ENCODE results near the gene SLAMF6. TPM values are rescaled to one million over a fixed set of nuclear protein-coding genes. Genes with fewer than 3 reads are reported as not detected.
A peak's percentile ranks its signal among the peaks of the same experiment; 100 is the strongest.

Gene SLAMF6
- total and polyA plus RNA-seq, 3 experiments from 2014 or later = 28.3 to 201 (median 30.7) TPM

GRCh38 chr1:160460683-160461287, 62.3 kb downstream of the SLAMF6 start:
- DNase-seq = no peak
- peaks cover 0 to 3% (median under 1%) of the 10 kb centered on the region in 5 donors for H3K9me3 Mint-ChIP-seq
- ChIA-PET POLR2A (interaction anchor here (0.6 kb wide), 1 partner anchor 17 kb away, joined by 4 read pairs; no protein-coding TSS in a partner anchor), CTCF (no interaction called here)
- Histone ChIP-seq H3K27me3 (ENCODE audit: insufficient read depth, low read length, poor library complexity, severe bottlenecking) (no peaks in the 10 kb centered on the region), H3K4me3 (ENCODE audit: low read length) (no peak overlapping the region), H3K9me3 (ENCODE audit: low read length) (no peaks in the 10 kb centered on the region), H3K4me1 (ENCODE audit: insufficient read depth, low read length) (peaks cover 15% of the 10 kb centered on the region), H3K36me3 (ENCODE audit: insufficient read depth, low read length) (no peaks in the 10 kb centered on the region), H3K27ac (ENCODE audit: low read depth, low read length) (no peak overlapping the region)
- peak overlapping the region; percentile 12 to 91 (median 65) for H3K27ac Mint-ChIP-seq
- H3K4me3 Mint-ChIP-seq = peak overlapping the region in 6 of 7 donors; percentile 24 to 80 (median 77)
- H3K36me3 Mint-ChIP-seq = peaks cover 0 to 8% (median under 1%) of the 10 kb centered on the region in 3 donors
- peaks cover 0 to 2% of the 10 kb centered on the region in 2 donors for H3K27me3 Mint-ChIP-seq
- H3K4me1 Mint-ChIP-seq = peaks cover 45 to 72% (median 63%) of the 10 kb centered on the region in 3 donors

- H3K27me3 Mint-ChIP-seq = peaks cover 0 to 2% of the 10 kb centered on the region in 2 donors
- Histone ChIP-seq H3K36me3 (ENCODE audit: insufficient read depth, low read length) (no peaks in the 10 kb centered on the region), H3K4me3 (ENCODE audit: low read length) (no peak overlapping the region), H3K27me3 (ENCODE audit: insufficient read depth, low read length, poor library complexity, severe bottlenecking) (no peaks in the 10 kb centered on the region), H3K4me1 (ENCODE audit: insufficient read depth, low read length) (peaks cover 17% of the 10 kb centered on the region), H3K9me3 (ENCODE audit: low read length) (no peaks in the 10 kb centered on the region), H3K27ac (ENCODE audit: low read depth, low read length) (no peak overlapping the region)
- ChIA-PET CTCF (no interaction called here), POLR2A (interaction anchor here (0.6 kb wide), 1 partner anchor 16 kb away, joined by 4 read pairs; no protein-coding TSS in a partner anchor)
- H3K36me3 Mint-ChIP-seq = peaks cover 0 to 5% (median 0%) of the 10 kb centered on the region in 3 donors
- peak overlapping the region in 6 of 7 donors; percentile 24 to 80 (median 77) for H3K4me3 Mint-ChIP-seq
- no peak for DNase-seq
- H3K27ac Mint-ChIP-seq = peak overlapping the region; percentile 12 to 91 (median 65)
- peaks cover 49 to 74% (median 66%) of the 10 kb centered on the region in 3 donors for H3K4me1 Mint-ChIP-seq
- peaks cover 0 to 2% (median 0%) of the 10 kb centered on the region in 5 donors for H3K9me3 Mint-ChIP-seq
Measured at GRCh38 chr1:160460214-160460642, 62.8 kb downstream of the SLAMF6 start.

GRCh38 chr1:160459687-160460086, 63.4 kb downstream of the SLAMF6 start:
- Histone ChIP-seq H3K27me3 (ENCODE audit: insufficient read depth, low read length, poor library complexity, severe bottlenecking) (no peaks in the 10 kb centered on the region), H3K9me3 (ENCODE audit: low read length) (no peaks in the 10 kb centered on the region), H3K4me3 (ENCODE audit: low read length) (no peak overlapping the region), H3K36me3 (ENCODE audit: insufficient read depth, low read length) (no peaks in the 10 kb centered on the region), H3K4me1 (ENCODE audit: insufficient read depth, low read length) (peaks cover 21% of the 10 kb centered on the region), H3K27ac (ENCODE audit: low read depth, low read length) (no peak overlapping the region)
- Mint-ChIP-seq H3K4me3 (peak overlapping the region in 5 of 7 donors; percentile 24 to 80 (median 77)), H3K36me3 (peaks cover 0 to 5% (median 0%) of the 10 kb centered on the region in 3 donors), H3K27ac (peak overlapping the region in 4 of 8 donors; percentile 12 to 91 (median 52)), H3K27me3 (peaks cover 0 to 2% of the 10 kb centered on the region in 2 donors), H3K4me1 (peaks cover 51 to 80% (median 68%) of the 10 kb centered on the region in 3 donors), H3K9me3 (no peaks in the 10 kb centered on the region)
- ChIA-PET CTCF (no interaction called here), POLR2A (interaction anchor here (0.5 kb wide), 1 partner anchor 19 kb away, joined by 4 read pairs; no protein-coding TSS in a partner anchor)
- no peak for DNase-seq

- Mint-ChIP-seq H3K9me3 (no peaks in the 10 kb centered on the region), H3K27me3 (peaks cover 0 to 2% of the 10 kb centered on the region in 2 donors), H3K27ac (peak overlapping the region in 3 of 8 donors; percentile 6 to 55 (median 48)), H3K36me3 (peaks cover 0 to 5% (median 0%) of the 10 kb centered on the region in 3 donors), H3K4me1 (peaks cover 56 to 81% (median 74%) of the 10 kb centered on the region in 3 donors), H3K4me3 (no peak overlapping the region)
- POLR2A ChIA-PET = interaction anchor here (0.5 kb wide), 1 partner anchor 19 kb away, joined by 4 read pairs; no protein-coding TSS in a partner anchor
- H3K27ac ChIP-seq (ENCODE audit: low read depth, low read length) = no peak overlapping the region
- no peak for DNase-seq
- H3K36me3 ChIP-seq (ENCODE audit: insufficient read depth, low read length) = no peaks in the 10 kb centered on the region
- H3K4me1 ChIP-seq (ENCODE audit: insufficient read depth, low read length) = peaks cover 21% of the 10 kb centered on the region
- CTCF ChIA-PET = no interaction called here
- no peaks in the 10 kb centered on the region for H3K9me3 ChIP-seq (ENCODE audit: low read length)
- no peaks in the 10 kb centered on the region for H3K27me3 ChIP-seq (ENCODE audit: insufficient read depth, low read length, poor library complexity, severe bottlenecking)
- no peak overlapping the region for H3K4me3 ChIP-seq (ENCODE audit: low read length)
Measured at GRCh38 chr1:160459056-160459455, 64.0 kb downstream of the SLAMF6 start.

GRCh38 chr1:160455153-160455517, 67.9 kb downstream of the SLAMF6 start:
- ChIA-PET CTCF (interaction anchor here (0.7 to 1.4 kb wide), 2 partner anchors 10 to 20 kb away, joined by 3 to 4 read pairs; no protein-coding TSS in a partner anchor), POLR2A (no interaction called here)
- H3K4me1 Mint-ChIP-seq = peaks cover 61 to 89% (median 81%) of the 10 kb centered on the region in 3 donors
- Histone ChIP-seq H3K27me3 (ENCODE audit: insufficient read depth, low read length, poor library complexity, severe bottlenecking) (no peaks in the 10 kb centered on the region), H3K36me3 (ENCODE audit: insufficient read depth, low read length) (no peaks in the 10 kb centered on the region), H3K27ac (ENCODE audit: low read depth, low read length) (no peak overlapping the region), H3K4me3 (ENCODE audit: low read length) (no peak overlapping the region), H3K4me1 (ENCODE audit: insufficient read depth, low read length) (peaks cover 15% of the 10 kb centered on the region), H3K9me3 (ENCODE audit: low read length) (no peaks in the 10 kb centered on the region)
- DNase-seq = no peak
- peaks cover 0 to 9% (median 0%) of the 10 kb centered on the region in 3 donors for H3K36me3 Mint-ChIP-seq
- peak overlapping the region in 6 of 7 donors; percentile 6 to 81 (median 44) for H3K4me3 Mint-ChIP-seq
- H3K27me3 Mint-ChIP-seq = no peaks in the 10 kb centered on the region
- H3K9me3 Mint-ChIP-seq = no peaks in the 10 kb centered on the region
- H3K27ac Mint-ChIP-seq = peak overlapping the region in 7 of 8 donors; percentile 42 to 77 (median 51)

- peaks cover 0 to 9% (median 0%) of the 10 kb centered on the region in 3 donors for H3K36me3 Mint-ChIP-seq
- H3K27ac Mint-ChIP-seq = peak overlapping the region in 6 of 8 donors; percentile 42 to 77 (median 46)
- POLR2A ChIA-PET = no interaction called here
- H3K27me3 ChIP-seq (ENCODE audit: insufficient read depth, low read length, poor library complexity, severe bottlenecking) = no peaks in the 10 kb centered on the region
- no peak overlapping the region for H3K4me3 ChIP-seq (ENCODE audit: low read length)
- H3K9me3 Mint-ChIP-seq = no peaks in the 10 kb centered on the region
- H3K4me3 Mint-ChIP-seq = peak overlapping the region in 6 of 7 donors; percentile 2 to 81 (median 50)
- H3K4me1 ChIP-seq (ENCODE audit: insufficient read depth, low read length) = peaks cover 14% of the 10 kb centered on the region
- no peaks in the 10 kb centered on the region for H3K27me3 Mint-ChIP-seq
- H3K27ac ChIP-seq (ENCODE audit: low read depth, low read length) = no peak overlapping the region
- H3K36me3 ChIP-seq (ENCODE audit: insufficient read depth, low read length) = no peaks in the 10 kb centered on the region
- H3K9me3 ChIP-seq (ENCODE audit: low read length) = no peaks in the 10 kb centered on the region
- CTCF ChIA-PET = interaction anchor here (0.7 to 1.4 kb wide), 2 partner anchors 10 to 20 kb away, joined by 3 to 4 read pairs; no protein-coding TSS in a partner anchor
- peaks cover 57 to 86% (median 77%) of the 10 kb centered on the region in 3 donors for H3K4me1 Mint-ChIP-seq
- no peak for DNase-seq
Measured at GRCh38 chr1:160454371-160455152, 68.5 kb downstream of the SLAMF6 start.

GRCh38 chr1:160453443-160453842, 69.6 kb downstream of the SLAMF6 start:
- Histone ChIP-seq H3K4me3 (ENCODE audit: low read length) (no peak overlapping the region), H3K27me3 (ENCODE audit: insufficient read depth, low read length, poor library complexity, severe bottlenecking) (no peaks in the 10 kb centered on the region), H3K36me3 (ENCODE audit: insufficient read depth, low read length) (no peaks in the 10 kb centered on the region), H3K9me3 (ENCODE audit: low read length) (no peaks in the 10 kb centered on the region), H3K27ac (ENCODE audit: low read depth, low read length) (no peak overlapping the region), H3K4me1 (ENCODE audit: insufficient read depth, low read length) (peaks cover 14% of the 10 kb centered on the region)
- CTCF ChIA-PET = no interaction called here
- H3K36me3 Mint-ChIP-seq = peaks cover 0 to 4% (median 0%) of the 10 kb centered on the region in 3 donors
- H3K4me1 Mint-ChIP-seq = peaks cover 53 to 83% (median 73%) of the 10 kb centered on the region in 3 donors
- H3K27ac Mint-ChIP-seq = peak overlapping the region; percentile 13 to 91 (median 68)
- no peaks in the 10 kb centered on the region for H3K9me3 Mint-ChIP-seq
- no peak for DNase-seq
- H3K27me3 Mint-ChIP-seq = no peaks in the 10 kb centered on the region
- H3K4me3 Mint-ChIP-seq = peak overlapping the region; percentile 1 to 71 (median 63)
- POLR2A ChIA-PET = interaction anchor here (0.7 to 1.2 kb wide), 2 partner anchors 10 to 15 kb away, joined by 3 to 11 read pairs; no protein-coding TSS in a partner anchor
